AG04450 (cell line): Measurements from ENCODE around the gene ARHGAP8. TPM values are rescaled to one million over a fixed set of nuclear protein-coding genes. Genes with fewer than 3 reads are reported as not detected.

Experiments used
- CTCF ChIA-PET: fragments of 300-600, 350-600 bp; formaldehyde crosslinking; extraction: SDS; loops from one replicate; lab custom pipeline; 2022; ENCODE audit warnings: antibody characterized with exemption, inconsistent platforms; lab: Charles Lee
- POLR2A ChIA-PET: fragments of 350-600 bp; formaldehyde crosslinking; extraction: SDS; loops from one replicate; lab custom pipeline; 2021; ENCODE audit warnings: antibody characterized with exemption, inconsistent platforms; lab: Yijun Ruan, JAX
- DNase-seq: peaks from one replicate; pipeline ENCODE4 v3.0.0-alpha.2; 2011; ENCODE audit warnings: low read depth, low spot score
- H3K27ac ChIP-seq: one replicate; pipeline ENCODE4 v1.5.1; 2012; ENCODE audit warnings: low read depth, low read length, control low read depth
- H3K27me3 ChIP-seq: one replicate; pipeline ENCODE4 v1.6.0; 2012; ENCODE audit warnings: low read length; ENCODE audit not compliant: control insufficient read depth, insufficient read depth
- H3K4me3 ChIP-seq: 2 replicates; pipeline ENCODE4 v1.5.1; 2011; ENCODE audit warnings: mild to moderate bottlenecking, low read depth, low read length, control low read depth
- H3K9me3 ChIP-seq: 2 replicates; pipeline ENCODE4 v1.5.1; 2012; ENCODE audit warnings: low read length; ENCODE audit not compliant: control insufficient read depth, insufficient read depth
- polyA plus RNA-seq: library from polyadenylated mRNA; depleted of rRNA; stranded (reverse); fragments of >200 nt; gene quantifications from 2 replicates; pipeline ENCODE4 v1.2.3, GENCODE V29; 2011
- TF ChIP-seq, protein P1 (sequence below): IDR thresholded peaks from 2 replicates; pipeline ENCODE4 v1.5.1; 2011; ENCODE audit warnings: low read depth, low read length, control low read depth, inconsistent platforms

Gene ARHGAP8
- polyA plus RNA-seq, 1 experiment, result 0.16 TPM

DNA sequence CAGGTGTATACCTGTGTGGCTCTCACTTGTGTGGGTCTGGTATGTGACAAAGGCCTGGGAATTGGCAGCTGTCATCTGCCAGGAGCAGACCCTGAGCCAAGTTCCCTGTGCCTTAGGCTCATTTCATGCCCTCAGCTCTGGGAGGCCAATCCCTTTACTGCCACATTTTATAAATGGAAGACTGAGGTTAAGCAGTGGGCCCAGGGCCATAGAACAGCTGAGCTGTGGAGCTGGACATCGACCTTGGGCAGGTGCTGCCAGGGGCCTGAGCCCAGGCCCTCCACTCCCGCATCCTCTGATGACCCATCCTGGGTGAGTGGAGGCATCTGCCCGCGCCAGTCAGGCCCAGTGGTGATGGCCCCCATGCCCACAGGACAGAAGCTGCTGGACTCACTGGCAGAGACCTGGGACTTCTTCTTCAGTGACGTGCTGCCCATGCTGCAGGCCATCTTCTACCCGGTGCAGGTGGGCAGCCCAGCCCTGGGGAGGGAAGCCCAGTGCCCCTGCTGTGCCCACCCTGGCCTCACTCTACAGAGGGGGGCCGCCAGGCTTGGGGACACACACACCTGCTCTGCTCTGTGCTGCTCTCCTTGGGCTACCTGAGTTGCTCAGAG lies 20.9 kb upstream of the ARHGAP8 start:
- CTCF ChIA-PET, result interaction anchor here (1.1 to 1.4 kb wide), 2 partner anchors 34 to 47 kb away, joined by 4 read pairs; no protein-coding TSS in a partner anchor
- DNase-seq, result no peak
- Histone ChIP-seq H3K27me3 (no peaks in the 10 kb centered on the region), H3K4me3 (no peak overlapping the region), H3K9me3 (peaks cover 7% of the 10 kb centered on the region; the same call in 1 of the 2 replicates), H3K27ac (no peak overlapping the region)
- POLR2A ChIA-PET, result no interaction called here
- TF ChIP-seq, protein P1, sequence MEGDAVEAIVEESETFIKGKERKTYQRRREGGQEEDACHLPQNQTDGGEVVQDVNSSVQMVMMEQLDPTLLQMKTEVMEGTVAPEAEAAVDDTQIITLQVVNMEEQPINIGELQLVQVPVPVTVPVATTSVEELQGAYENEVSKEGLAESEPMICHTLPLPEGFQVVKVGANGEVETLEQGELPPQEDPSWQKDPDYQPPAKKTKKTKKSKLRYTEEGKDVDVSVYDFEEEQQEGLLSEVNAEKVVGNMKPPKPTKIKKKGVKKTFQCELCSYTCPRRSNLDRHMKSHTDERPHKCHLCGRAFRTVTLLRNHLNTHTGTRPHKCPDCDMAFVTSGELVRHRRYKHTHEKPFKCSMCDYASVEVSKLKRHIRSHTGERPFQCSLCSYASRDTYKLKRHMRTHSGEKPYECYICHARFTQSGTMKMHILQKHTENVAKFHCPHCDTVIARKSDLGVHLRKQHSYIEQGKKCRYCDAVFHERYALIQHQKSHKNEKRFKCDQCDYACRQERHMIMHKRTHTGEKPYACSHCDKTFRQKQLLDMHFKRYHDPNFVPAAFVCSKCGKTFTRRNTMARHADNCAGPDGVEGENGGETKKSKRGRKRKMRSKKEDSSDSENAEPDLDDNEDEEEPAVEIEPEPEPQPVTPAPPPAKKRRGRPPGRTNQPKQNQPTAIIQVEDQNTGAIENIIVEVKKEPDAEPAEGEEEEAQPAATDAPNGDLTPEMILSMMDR, result no peak

DNA sequence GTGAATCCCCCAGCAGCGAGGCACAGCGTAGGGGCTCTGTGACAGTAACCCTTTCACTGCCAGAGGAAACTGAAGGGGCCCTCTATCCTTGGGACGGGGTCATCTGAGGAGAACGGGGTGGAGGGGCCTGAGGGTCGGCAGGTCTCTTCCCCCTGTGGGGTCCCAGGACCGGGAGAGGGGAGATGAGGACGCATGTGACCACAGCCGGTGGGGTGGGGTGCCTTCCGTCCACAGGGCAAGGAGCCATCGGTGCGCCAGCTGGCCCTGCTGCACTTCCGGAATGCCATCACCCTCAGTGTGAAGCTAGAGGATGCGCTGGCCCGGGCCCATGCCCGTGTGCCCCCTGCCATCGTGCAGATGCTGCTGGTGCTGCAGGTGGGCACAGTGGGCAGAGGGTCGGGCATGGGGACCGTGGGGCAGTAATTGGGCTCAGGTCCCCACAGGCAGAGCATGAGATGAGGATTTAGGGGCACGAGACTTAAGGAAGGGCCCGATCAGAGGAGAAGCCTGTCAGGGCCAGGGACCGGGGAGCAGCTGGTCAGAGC lies 20.3 kb upstream of the ARHGAP8 start:
- Histone ChIP-seq H3K4me3 (no peak overlapping the region), H3K9me3 (peaks cover 7% of the 10 kb centered on the region; the same call in 1 of the 2 replicates), H3K27me3 (no peaks in the 10 kb centered on the region), H3K27ac (no peak overlapping the region)
- POLR2A ChIA-PET, result no interaction called here
- no peak for DNase-seq
- TF ChIP-seq, protein P1, result no peak
- CTCF ChIA-PET, result interaction anchor here (1.0 to 1.4 kb wide), 3 partner anchors 33 to 47 kb away, joined by 3 to 4 read pairs (median 4); no protein-coding TSS in a partner anchor

DNA sequence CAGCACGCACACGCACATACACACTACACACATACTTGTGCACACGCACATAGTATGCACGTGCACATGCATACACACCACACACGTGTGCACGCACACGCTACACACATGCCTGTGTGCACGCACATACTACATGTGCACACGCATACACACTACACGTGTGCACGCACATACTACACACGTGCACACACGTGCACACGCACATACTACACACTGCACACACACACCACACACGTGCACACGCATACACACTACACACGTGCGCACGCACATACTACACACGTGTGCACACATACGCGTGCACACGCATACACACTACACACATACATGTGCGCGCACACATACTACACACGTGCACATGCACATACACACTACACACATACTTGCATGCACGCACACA lies 19.7 kb upstream of the ARHGAP8 start:
- Histone ChIP-seq H3K4me3 (no peak overlapping the region), H3K27ac (no peak overlapping the region), H3K9me3 (peaks cover 7% of the 10 kb centered on the region; the same call in 1 of the 2 replicates), H3K27me3 (no peaks in the 10 kb centered on the region)
- CTCF ChIA-PET, result interaction anchor here (0.6 to 1.4 kb wide), 4 partner anchors 34 to 48 kb away, joined by 3 to 4 read pairs (median 4); no protein-coding TSS in a partner anchor
- POLR2A ChIA-PET, result no interaction called here
- TF ChIP-seq, protein P1, result no peak
- DNase-seq, result no peak

DNA sequence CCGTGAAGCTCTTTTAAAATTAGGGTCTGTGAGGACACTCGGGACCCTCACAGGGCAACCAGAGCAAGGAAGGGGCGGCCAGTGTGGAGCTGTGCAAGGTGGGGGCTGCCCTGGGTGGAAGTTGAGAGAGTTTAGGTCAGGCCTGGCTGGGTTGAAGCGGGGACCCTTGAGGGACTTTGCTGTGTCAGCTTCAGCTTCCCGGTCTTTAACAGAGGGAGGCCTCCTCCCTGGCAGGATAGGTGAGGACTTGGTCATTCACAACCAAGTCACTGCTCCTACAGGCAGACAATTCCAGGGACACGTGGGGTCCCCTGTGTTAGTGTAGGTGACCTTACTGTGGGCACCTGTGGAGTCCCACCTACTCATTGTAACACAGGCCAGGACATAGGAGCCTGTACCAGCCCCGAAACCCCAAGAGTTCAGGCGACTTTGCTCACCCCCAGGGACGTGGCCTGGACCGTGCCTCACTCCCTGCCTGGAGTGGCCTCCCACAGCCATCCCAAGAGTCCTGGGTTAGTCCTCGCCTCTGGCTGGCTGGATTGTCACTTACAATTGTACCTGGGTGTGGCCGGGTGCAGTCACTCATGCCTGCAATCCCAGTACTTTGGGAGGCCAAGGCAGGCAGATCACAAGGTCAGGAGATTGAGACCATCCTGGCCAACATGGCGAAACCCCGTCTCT lies 18.8 kb upstream of the ARHGAP8 start:
- TF ChIP-seq, protein P1, result no peak
- CTCF ChIA-PET, result interaction anchor here (0.6 to 1.0 kb wide), 2 partner anchors 35 to 36 kb away, joined by 3 read pairs; no protein-coding TSS in a partner anchor
- DNase-seq, result no peak
- peaks cover 7% of the 10 kb centered on the region; the same call in 1 of the 2 replicates for H3K9me3 ChIP-seq
- H3K4me3 ChIP-seq, result no peak overlapping the region
- POLR2A ChIA-PET, result no interaction called here
- no peaks in the 10 kb centered on the region for H3K27me3 ChIP-seq
- no peak overlapping the region for H3K27ac ChIP-seq
